Right atrium auricular region (tissue), 2 donors: ENCODE data around the gene TMEM134. TPM values are rescaled to one million over a fixed set of nuclear protein-coding genes. Genes with fewer than 3 reads are reported as not detected.

ENCODE experiments used
- DNase-seq: peaks from one replicate; pipeline ENCODE4 v3.0.0-alpha.2; 2019; ENCODE audit warnings: low spot score
- H3K27ac ChIP-seq, 2 donors: fragments of 200-600 bp; sonication (generic); 1 replicate in 1 of 2; 2 replicates in 1 of 2; pipeline ENCODE4 v1.5.1; 2016 to 2019
- H3K27me3 ChIP-seq, 2 donors: fragments of 200-600 bp; sonication (generic); one replicate each; pipeline versions ENCODE4 v1.5.1 to v1.6.0; 2017 to 2019
- H3K36me3 ChIP-seq: fragments of 200-600 bp; sonication (generic); one replicate; pipeline ENCODE4 v1.5.1; 2016
- H3K4me1 ChIP-seq, 2 donors: fragments of 200-600 bp; sonication (generic); one replicate each; pipeline versions ENCODE4 v1.5.1 to v1.6.0; 2017 to 2019
- H3K4me3 ChIP-seq, 2 donors: fragments of 200-600 bp; sonication (generic); 1 replicate in 1 of 2; 2 replicates in 1 of 2; pipeline ENCODE4 v1.5.1; 2017 to 2019; ENCODE audit warnings: mild to moderate bottlenecking in 1 of 2, moderate library complexity in 1 of 2
- H3K9me3 ChIP-seq, 2 donors: fragments of 200-600 bp; sonication (generic); one replicate each; pipeline ENCODE4 v1.5.1; 2019
- total RNA-seq, 2 donors: library from RNA; depleted of rRNA; stranded (reverse); fragments of >200 nt; gene quantifications; one replicate each; pipeline ENCODE4 v1.1.0, GENCODE V29; 2016
- TF ChIP-seq, protein P1 (sequence below), 2 donors: fragments of 200-600 bp; sonication (generic); IDR thresholded peaks; one replicate each; pipeline ENCODE4 v1.5.1; 2019; ENCODE audit warnings: antibody characterized with exemption in 2 of 2

The TMEM134 gene
- total RNA-seq, 2 donors from 2014 or later, result 74.4 to 140 TPM

DNA sequence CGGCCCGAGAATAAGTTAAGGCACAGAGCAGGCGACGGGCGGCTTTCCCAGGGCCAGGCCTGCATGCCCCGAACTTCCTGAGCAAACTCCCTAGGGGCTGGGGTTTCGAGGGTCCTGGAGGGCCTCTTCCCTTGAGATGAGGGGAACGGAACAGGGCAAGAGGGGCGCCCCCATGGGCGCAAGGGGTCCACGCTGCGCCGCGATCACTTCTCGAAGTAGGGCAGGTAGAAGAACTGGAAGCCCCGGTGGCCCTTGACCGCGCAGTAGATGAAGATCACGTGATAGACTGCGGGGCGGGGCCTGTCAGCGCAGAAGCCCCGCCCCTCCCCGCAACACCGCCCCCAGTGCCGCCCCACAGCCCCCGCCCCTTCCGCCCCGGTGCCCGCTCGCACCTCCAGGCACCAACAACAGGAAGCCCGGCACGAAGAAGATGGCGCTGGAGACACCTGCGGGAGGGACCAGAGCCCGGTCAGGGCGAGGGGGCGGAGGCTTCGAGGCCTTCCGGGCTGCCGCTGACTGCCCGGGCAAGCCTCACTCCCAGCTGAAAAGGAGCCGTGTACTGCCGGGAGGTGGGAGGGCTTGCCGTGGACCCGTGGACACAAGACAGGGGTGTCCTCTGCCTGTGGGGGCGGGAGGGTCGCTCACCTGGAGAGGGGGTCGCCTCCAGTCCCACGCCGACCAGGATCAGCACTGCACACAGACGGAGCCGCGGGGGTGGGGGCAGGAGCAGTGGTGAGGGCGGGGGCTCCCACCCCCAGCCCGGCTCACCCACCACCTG lies 4.5 kb downstream of the TMEM134 start:
- Histone ChIP-seq H3K36me3 (no peaks in the 10 kb centered on the region), H3K9me3 (no peaks in the 10 kb centered on the region), H3K4me3 (peak overlapping the region; percentile 42 to 66), H3K4me1 (peaks cover 0 to 38% of the 10 kb centered on the region in 2 donors), H3K27ac (peak overlapping the region; percentile 91 to 92), H3K27me3 (no peaks in the 10 kb centered on the region)
- DNase-seq, result peak; percentile 75
- TF ChIP-seq, protein P1, sequence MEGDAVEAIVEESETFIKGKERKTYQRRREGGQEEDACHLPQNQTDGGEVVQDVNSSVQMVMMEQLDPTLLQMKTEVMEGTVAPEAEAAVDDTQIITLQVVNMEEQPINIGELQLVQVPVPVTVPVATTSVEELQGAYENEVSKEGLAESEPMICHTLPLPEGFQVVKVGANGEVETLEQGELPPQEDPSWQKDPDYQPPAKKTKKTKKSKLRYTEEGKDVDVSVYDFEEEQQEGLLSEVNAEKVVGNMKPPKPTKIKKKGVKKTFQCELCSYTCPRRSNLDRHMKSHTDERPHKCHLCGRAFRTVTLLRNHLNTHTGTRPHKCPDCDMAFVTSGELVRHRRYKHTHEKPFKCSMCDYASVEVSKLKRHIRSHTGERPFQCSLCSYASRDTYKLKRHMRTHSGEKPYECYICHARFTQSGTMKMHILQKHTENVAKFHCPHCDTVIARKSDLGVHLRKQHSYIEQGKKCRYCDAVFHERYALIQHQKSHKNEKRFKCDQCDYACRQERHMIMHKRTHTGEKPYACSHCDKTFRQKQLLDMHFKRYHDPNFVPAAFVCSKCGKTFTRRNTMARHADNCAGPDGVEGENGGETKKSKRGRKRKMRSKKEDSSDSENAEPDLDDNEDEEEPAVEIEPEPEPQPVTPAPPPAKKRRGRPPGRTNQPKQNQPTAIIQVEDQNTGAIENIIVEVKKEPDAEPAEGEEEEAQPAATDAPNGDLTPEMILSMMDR (IDR thresholded peaks at IDR 0.05), result no peak

- Histone ChIP-seq H3K9me3 (no peaks in the 10 kb centered on the region), H3K36me3 (no peaks in the 10 kb centered on the region), H3K4me1 (peaks cover 0 to 35% of the 10 kb centered on the region in 2 donors), H3K4me3 (peak overlapping the region; percentile 42 to 66), H3K27me3 (no peaks in the 10 kb centered on the region), H3K27ac (peak overlapping the region; percentile 91 to 92)
- peak; percentile 75 for DNase-seq
- TF ChIP-seq, protein P1 (IDR thresholded peaks at IDR 0.05), result no peak
Measured at GRCh38 chr11:67463680-67464410, 5.2 kb downstream of the TMEM134 start.

DNA sequence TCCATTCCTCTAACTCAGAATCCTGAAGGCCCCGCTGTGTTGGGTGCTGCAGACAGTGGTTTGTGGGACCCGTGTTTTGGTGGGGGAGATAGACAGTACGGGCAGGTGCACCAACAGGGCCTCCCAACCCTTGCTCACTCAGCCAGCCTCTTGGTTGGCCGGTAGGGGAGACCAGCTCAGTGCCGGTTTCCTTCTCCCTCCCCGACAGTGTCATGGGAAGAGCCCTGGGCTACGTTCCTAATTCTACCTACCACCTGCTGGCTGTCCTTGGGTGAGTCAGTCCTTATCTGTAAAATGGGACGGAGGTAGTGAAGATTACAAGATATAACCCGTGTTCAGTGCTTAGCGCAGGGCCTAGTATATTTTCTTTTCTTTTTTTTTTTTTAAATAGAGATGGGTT lies 5.9 kb downstream of the TMEM134 start:
- Histone ChIP-seq H3K4me3 (no peak overlapping the region), H3K27me3 (no peaks in the 10 kb centered on the region), H3K36me3 (no peaks in the 10 kb centered on the region), H3K27ac (no peak overlapping the region), H3K9me3 (no peaks in the 10 kb centered on the region), H3K4me1 (peaks cover 0 to 29% of the 10 kb centered on the region in 2 donors)
- TF ChIP-seq, protein P1 (IDR thresholded peaks at IDR 0.05), result no peak
- no peak for DNase-seq

DNA sequence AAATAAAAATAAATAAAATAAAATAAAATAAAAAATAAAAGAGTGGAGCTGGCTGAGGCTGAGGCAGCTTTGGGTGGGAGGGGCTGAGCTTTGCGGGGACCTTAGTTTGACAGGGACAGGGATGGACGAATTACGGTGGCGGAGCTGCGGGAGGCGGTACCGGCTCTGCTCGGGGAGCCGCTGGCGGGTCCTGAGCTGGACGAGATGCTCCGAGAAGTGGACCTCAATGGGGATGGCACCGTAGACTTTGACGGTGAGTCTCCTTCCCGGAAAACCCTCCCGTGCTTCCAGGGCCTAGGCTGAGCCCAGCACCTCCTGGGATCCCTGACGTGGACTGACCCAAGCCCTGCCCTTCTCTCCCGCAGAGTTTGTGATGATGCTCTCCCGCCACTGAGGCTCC lies 10.8 kb downstream of the TMEM134 start:
- Histone ChIP-seq H3K9me3 (no peaks in the 10 kb centered on the region), H3K27ac (no peak overlapping the region), H3K4me1 (no peaks in the 10 kb centered on the region), H3K27me3 (no peaks in the 10 kb centered on the region), H3K4me3 (no peak overlapping the region), H3K36me3 (no peaks in the 10 kb centered on the region)
- DNase-seq, result no peak
- TF ChIP-seq, protein P1 (IDR thresholded peaks at IDR 0.05), result no peak

DNA sequence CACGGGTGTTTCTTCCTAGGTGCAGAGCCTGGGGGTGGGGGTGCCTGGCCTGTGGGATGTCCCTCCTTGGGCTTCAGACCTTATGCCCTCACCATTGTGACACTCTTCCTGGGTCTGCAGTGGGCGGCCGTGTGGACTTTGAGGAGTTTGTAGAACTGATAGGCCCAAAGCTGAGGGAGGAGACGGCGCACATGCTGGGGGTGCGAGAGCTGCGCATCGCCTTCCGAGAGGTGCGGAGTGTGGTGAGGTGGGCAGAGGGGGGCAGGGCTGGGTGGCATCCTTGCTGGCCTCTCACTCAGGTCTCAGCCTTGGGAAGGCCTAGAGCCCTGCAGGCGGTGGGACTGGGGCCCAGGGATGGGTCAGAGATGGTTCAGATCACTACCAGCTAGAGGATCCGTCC lies 11.6 kb downstream of the TMEM134 start:
- no peaks in the 10 kb centered on the region for H3K27me3 ChIP-seq
- no peaks in the 10 kb centered on the region for H3K36me3 ChIP-seq
- no peak overlapping the region for H3K4me3 ChIP-seq
- no peak for DNase-seq
- TF ChIP-seq, protein P1 (IDR thresholded peaks at IDR 0.05), result no peak
- no peaks in the 10 kb centered on the region for H3K4me1 ChIP-seq
- no peaks in the 10 kb centered on the region for H3K9me3 ChIP-seq
- H3K27ac ChIP-seq, result no peak overlapping the region
